CD4-positive, alpha-beta T cell (primary cell): ENCODE data around the gene MMP26. TPM values are rescaled to one million over a fixed set of nuclear protein-coding genes. Genes with fewer than 3 reads are reported as not detected.

Experiments used
- ATAC-seq: fragments of 200-7000 bp; cut with Tn5 transposase; one replicate; pipeline ENCODE4 v1.10.0; 2022; ENCODE audit warnings: mild to moderate bottlenecking; ENCODE audit not compliant: poor library complexity
- CTCF ChIA-PET: fragments of 350-600 bp; sonication (Branson Sonifier 250); formaldehyde crosslinking; loops from one replicate; lab custom pipeline; 2021; ENCODE audit warnings: antibody characterized with exemption, inconsistent platforms; lab: Charles Lee
- POLR2A ChIA-PET: fragments of 350-600 bp; sonication (Branson Sonifier 250); formaldehyde crosslinking; loops from one replicate; lab custom pipeline; 2021; ENCODE audit warnings: antibody characterized with exemption, inconsistent platforms; lab: Charles Lee
- DNase-seq, 14 experiments: peaks; one replicate each; pipeline ENCODE4 v3.0.0-alpha.2; 2013 to 2020; ENCODE audit warnings: mixed read lengths in 2 of 14
- H3K27ac ChIP-seq, 2 donors: one replicate each; pipeline versions ENCODE4 v1.5.1 to v1.7.0; 2013; ENCODE audit warnings: low read length in 2 of 2, low read depth in 1 of 2, mild to moderate bottlenecking in 1 of 2
- H3K27me3 ChIP-seq, 2 experiments: 1 replicate in 1 of 2; 2 replicates in 1 of 2; pipeline versions ENCODE4 v1.6.1 to v1.7.0; 2013; ENCODE audit warnings: low read length in 2 of 2, control low read depth in 1 of 2, mild to moderate bottlenecking in 1 of 2, moderate library complexity in 1 of 2; ENCODE audit not compliant: insufficient read depth in 2 of 2, control insufficient read depth in 1 of 2
- H3K36me3 ChIP-seq: one replicate; pipeline ENCODE4 v1.6.1; 2013; ENCODE audit warnings: low read length, control low read depth; ENCODE audit not compliant: insufficient read depth
- H3K4me1 ChIP-seq: one replicate; pipeline ENCODE4 v1.6.1; 2013; ENCODE audit warnings: low read length, control low read depth; ENCODE audit not compliant: insufficient read depth
- H3K4me3 ChIP-seq: one replicate; pipeline ENCODE4 v1.5.1; 2013; ENCODE audit warnings: mild to moderate bottlenecking, low read length, moderate library complexity
- H3K9me3 ChIP-seq, 2 experiments: 1 replicate in 1 of 2; 2 replicates in 1 of 2; pipeline versions ENCODE4 v1.6.1 to v1.7.0; 2013; ENCODE audit warnings: low read length in 2 of 2, mild to moderate bottlenecking in 2 of 2, control low read depth in 1 of 2, moderate library complexity in 1 of 2; ENCODE audit not compliant: control insufficient read depth in 1 of 2, insufficient read depth in 1 of 2
- H3K27ac Mint-ChIP-seq: one replicate; pipeline ENCODE4 v1.8.0; 2020; ENCODE audit warnings: mixed read lengths
- H3K27me3 Mint-ChIP-seq: one replicate; pipeline ENCODE4 v1.8.0; 2021; ENCODE audit warnings: mixed read lengths
- H3K36me3 Mint-ChIP-seq: one replicate; pipeline ENCODE4 v1.8.0; 2021; ENCODE audit warnings: low read depth, mixed read lengths
- H3K4me1 Mint-ChIP-seq: one replicate; pipeline ENCODE4 v1.8.0; 2021; ENCODE audit warnings: low read depth, mixed read lengths
- H3K4me3 Mint-ChIP-seq: one replicate; pipeline ENCODE4 v1.8.0; 2020; ENCODE audit warnings: mild to moderate bottlenecking, mixed read lengths
- H3K9me3 Mint-ChIP-seq: one replicate; pipeline ENCODE4 v1.8.0; 2020; ENCODE audit warnings: mixed read lengths
- intact Hi-C, 2 experiments: fragments of 100-400 bp; cut with DNase I in 1 of 2; cut with micrococcal nuclease in 1 of 2; formaldehyde crosslinking; loops; one replicate each; pipeline versions ENCODE4 v1.15.1 to v1.9.0; 2023 to 2025; cut with DNase I, micrococcal nuclease
- total RNA-seq, 174 experiments: library from RNA in 2 of 174; stranded (reverse) in 2 of 174; gene quantifications; one replicate each; pipeline ENCODE4 v1.2.3 and lab custom pipeline; 2021 to 2026
- TF ChIP-seq, protein P1 (sequence below): fragments of 200-600 bp; IDR thresholded peaks from one replicate; pipeline ENCODE4 v1.8.0; 2022; ENCODE audit warnings: antibody characterized with exemption, mild to moderate bottlenecking

Gene MMP26
- total RNA-seq, 2 experiments from 2014 or later, result not detected

GRCh38 chr11:4671741-4672140 is 32.8 kb upstream of the MMP26 start:
- Mint-ChIP-seq H3K9me3 (no peaks in the 10 kb centered on the region), H3K4me3 (no peak overlapping the region), H3K27ac (no peak overlapping the region), H3K4me1 (no peaks in the 10 kb centered on the region), H3K36me3 (no peaks in the 10 kb centered on the region), H3K27me3 (peaks cover 46% of the 10 kb centered on the region)
- Histone ChIP-seq H3K27me3 (peaks cover 3 to 6% of the 10 kb centered on the region in 2 experiments), H3K36me3 (no peaks in the 10 kb centered on the region), H3K27ac (no peak overlapping the region), H3K9me3 (no peaks in the 10 kb centered on the region), H3K4me3 (no peak overlapping the region), H3K4me1 (no peaks in the 10 kb centered on the region)
- ATAC-seq (no peak), DNase-seq (no peak)
- ChIA-PET POLR2A (no interaction called here), CTCF (no interaction called here)
- intact Hi-C loops, result no loop called here
- TF ChIP-seq, protein P1, sequence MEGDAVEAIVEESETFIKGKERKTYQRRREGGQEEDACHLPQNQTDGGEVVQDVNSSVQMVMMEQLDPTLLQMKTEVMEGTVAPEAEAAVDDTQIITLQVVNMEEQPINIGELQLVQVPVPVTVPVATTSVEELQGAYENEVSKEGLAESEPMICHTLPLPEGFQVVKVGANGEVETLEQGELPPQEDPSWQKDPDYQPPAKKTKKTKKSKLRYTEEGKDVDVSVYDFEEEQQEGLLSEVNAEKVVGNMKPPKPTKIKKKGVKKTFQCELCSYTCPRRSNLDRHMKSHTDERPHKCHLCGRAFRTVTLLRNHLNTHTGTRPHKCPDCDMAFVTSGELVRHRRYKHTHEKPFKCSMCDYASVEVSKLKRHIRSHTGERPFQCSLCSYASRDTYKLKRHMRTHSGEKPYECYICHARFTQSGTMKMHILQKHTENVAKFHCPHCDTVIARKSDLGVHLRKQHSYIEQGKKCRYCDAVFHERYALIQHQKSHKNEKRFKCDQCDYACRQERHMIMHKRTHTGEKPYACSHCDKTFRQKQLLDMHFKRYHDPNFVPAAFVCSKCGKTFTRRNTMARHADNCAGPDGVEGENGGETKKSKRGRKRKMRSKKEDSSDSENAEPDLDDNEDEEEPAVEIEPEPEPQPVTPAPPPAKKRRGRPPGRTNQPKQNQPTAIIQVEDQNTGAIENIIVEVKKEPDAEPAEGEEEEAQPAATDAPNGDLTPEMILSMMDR, result no peak

- Histone ChIP-seq H3K4me3 (no peak overlapping the region), H3K27me3 (peaks cover 3 to 6% of the 10 kb centered on the region in 2 experiments), H3K27ac (no peak overlapping the region), H3K4me1 (no peaks in the 10 kb centered on the region), H3K36me3 (no peaks in the 10 kb centered on the region), H3K9me3 (no peaks in the 10 kb centered on the region)
- ATAC-seq (no peak), DNase-seq (no peak)
- Mint-ChIP-seq H3K36me3 (no peaks in the 10 kb centered on the region), H3K9me3 (no peaks in the 10 kb centered on the region), H3K27me3 (peaks cover 47% of the 10 kb centered on the region), H3K4me3 (no peak overlapping the region), H3K27ac (no peak overlapping the region), H3K4me1 (no peaks in the 10 kb centered on the region)
- TF ChIP-seq, protein P1, result no peak
- ChIA-PET POLR2A (no interaction called here), CTCF (no interaction called here)
- intact Hi-C loops, result no loop called here
Observed at GRCh38 chr11:4672470-4672869, 32.1 kb upstream of the MMP26 start.

- ATAC-seq (no peak), DNase-seq (no peak)
- H3K27ac Mint-ChIP-seq, result no peak overlapping the region
- TF ChIP-seq, protein P1, result no peak
- Histone ChIP-seq H3K4me1 (no peaks in the 10 kb centered on the region), H3K27me3 (peaks cover 3 to 6% of the 10 kb centered on the region in 2 experiments), H3K9me3 (no peaks in the 10 kb centered on the region), H3K27ac (no peak overlapping the region), H3K4me3 (no peak overlapping the region), H3K36me3 (no peaks in the 10 kb centered on the region)
- H3K27me3 Mint-ChIP-seq, result peaks cover 47% of the 10 kb centered on the region
- no peaks in the 10 kb centered on the region for H3K9me3 Mint-ChIP-seq
- H3K4me3 Mint-ChIP-seq, result no peak overlapping the region
- H3K4me1 Mint-ChIP-seq, result no peaks in the 10 kb centered on the region
- intact Hi-C loops, result no loop called here
- ChIA-PET CTCF (no interaction called here), POLR2A (no interaction called here)
- no peaks in the 10 kb centered on the region for H3K36me3 Mint-ChIP-seq
Observed at GRCh38 chr11:4673781-4674180, 30.8 kb upstream of the MMP26 start.
